Measurements from ENCODE around the gene CLINT1.
A peak's percentile ranks its signal among the peaks of the same experiment; 100 is the strongest.

- TF ChIP-seq, protein P1, sequence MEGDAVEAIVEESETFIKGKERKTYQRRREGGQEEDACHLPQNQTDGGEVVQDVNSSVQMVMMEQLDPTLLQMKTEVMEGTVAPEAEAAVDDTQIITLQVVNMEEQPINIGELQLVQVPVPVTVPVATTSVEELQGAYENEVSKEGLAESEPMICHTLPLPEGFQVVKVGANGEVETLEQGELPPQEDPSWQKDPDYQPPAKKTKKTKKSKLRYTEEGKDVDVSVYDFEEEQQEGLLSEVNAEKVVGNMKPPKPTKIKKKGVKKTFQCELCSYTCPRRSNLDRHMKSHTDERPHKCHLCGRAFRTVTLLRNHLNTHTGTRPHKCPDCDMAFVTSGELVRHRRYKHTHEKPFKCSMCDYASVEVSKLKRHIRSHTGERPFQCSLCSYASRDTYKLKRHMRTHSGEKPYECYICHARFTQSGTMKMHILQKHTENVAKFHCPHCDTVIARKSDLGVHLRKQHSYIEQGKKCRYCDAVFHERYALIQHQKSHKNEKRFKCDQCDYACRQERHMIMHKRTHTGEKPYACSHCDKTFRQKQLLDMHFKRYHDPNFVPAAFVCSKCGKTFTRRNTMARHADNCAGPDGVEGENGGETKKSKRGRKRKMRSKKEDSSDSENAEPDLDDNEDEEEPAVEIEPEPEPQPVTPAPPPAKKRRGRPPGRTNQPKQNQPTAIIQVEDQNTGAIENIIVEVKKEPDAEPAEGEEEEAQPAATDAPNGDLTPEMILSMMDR (conservative IDR thresholded peaks at IDR 0.05; ENCODE audit: low read depth, low read length) = peak; percentile 66
- TF ChIP-seq EZH2 (IDR thresholded peaks at IDR 0.05; ENCODE audit: borderline replicate concordance, low read depth, low read length, poor library complexity, severe bottlenecking) = no peak
Measured at GRCh38 chr5:157855404-157855994, 3.4 kb downstream of the CLINT1 start.
